GM13976 (cell line): ENCODE data around the gene SMS.
A peak's percentile ranks its signal among the peaks of the same experiment; 100 is the strongest.

ENCODE experiments used
- DNase-seq: peaks from one replicate; pipeline ENCODE4 v3.0.0; 2012; ENCODE audit warnings: low spot score
- in situ Hi-C: fragments of 300-500 bp; cut with MboI; formaldehyde crosslinking; loops from one replicate; pipeline ENCODE4 v1.12.0; 2022; ENCODE audit warnings: low sequenced_read_pairs, mixed read lengths, inconsistent platforms; ENCODE audit not compliant: unreplicated experiment
- TF ChIP-seq, protein P1 (sequence below): IDR thresholded peaks from 2 replicates; pipeline ENCODE4 v1.5.1; 2012; ENCODE audit warnings: borderline replicate concordance, mild to moderate bottlenecking; ENCODE audit not compliant: insufficient read depth; ENCODE audit errors: extremely low read depth, missing control alignments, control extremely low read depth

SMS gene

DNA sequence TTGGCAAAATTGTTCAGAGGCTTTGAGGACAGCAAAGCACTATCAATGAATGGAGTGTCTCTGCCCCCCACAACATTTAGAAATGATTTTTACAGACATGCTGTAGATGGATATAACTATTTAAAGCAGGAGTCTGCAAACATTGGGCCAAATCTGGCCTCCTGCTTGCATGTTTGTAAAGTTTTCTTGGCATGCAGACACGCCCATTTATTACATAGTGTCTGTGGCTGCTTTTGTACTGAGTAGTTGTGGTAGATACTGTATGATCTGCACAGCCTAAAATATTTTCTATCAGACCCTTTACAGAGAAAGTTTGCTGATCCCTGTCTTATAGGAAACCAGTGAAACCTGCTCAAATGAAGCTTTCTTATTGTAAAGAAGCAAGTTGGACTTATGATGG lies 46.1 kb downstream of the SMS start:
- TF ChIP-seq, protein P1, sequence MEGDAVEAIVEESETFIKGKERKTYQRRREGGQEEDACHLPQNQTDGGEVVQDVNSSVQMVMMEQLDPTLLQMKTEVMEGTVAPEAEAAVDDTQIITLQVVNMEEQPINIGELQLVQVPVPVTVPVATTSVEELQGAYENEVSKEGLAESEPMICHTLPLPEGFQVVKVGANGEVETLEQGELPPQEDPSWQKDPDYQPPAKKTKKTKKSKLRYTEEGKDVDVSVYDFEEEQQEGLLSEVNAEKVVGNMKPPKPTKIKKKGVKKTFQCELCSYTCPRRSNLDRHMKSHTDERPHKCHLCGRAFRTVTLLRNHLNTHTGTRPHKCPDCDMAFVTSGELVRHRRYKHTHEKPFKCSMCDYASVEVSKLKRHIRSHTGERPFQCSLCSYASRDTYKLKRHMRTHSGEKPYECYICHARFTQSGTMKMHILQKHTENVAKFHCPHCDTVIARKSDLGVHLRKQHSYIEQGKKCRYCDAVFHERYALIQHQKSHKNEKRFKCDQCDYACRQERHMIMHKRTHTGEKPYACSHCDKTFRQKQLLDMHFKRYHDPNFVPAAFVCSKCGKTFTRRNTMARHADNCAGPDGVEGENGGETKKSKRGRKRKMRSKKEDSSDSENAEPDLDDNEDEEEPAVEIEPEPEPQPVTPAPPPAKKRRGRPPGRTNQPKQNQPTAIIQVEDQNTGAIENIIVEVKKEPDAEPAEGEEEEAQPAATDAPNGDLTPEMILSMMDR, result no peak
- in situ Hi-C loops, result loop anchor here (10.0 to 25.0 kb wide), 2 partner anchors 201 to 758 kb away; no protein-coding TSS in a partner anchor

DNA sequence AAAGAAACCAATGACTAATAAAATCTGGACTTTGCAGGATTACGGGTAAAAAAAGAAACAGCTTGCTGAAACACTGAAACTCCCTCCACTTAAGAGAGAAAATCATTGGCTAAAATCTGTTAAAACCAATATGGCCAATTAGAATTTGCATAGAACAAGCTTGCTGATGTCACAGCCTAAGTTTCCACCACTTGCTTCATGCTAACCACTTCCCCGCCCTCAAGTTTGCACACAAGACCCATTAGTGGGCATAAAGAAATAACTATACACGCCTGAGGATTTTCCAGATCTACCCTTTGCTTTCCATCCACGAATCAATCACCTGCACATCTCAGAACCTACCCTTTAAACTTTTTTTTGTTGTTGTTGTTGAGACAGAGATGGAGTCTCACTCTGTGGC lies 48.9 kb downstream of the SMS start:
- in situ Hi-C loops, result loop anchor here (10.0 to 25.0 kb wide), 2 partner anchors 198 to 755 kb away; no protein-coding TSS in a partner anchor
- TF ChIP-seq, protein P1, result no peak

More for the DNA sequence above, 46.1 kb downstream of the SMS start:
- DNase-seq, result no peak

DNA sequence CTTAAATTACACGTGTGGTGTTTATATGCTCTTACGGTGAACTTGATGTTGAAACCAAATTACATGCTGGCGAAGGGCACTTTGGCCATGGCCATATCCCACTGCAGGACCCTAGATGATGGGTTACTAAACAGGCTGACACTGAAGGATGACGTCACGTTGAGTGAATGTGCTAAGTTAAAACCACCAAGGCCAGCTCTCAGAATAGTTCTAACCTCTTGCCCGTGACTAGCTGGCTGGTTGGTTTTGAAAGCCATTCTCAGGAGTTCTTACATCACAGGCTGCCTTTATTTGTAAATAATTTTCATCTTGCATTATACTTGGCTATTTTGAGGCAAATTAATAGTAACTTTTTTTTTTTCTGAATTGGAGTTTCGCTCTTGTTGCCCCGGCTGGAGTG lies 50.3 kb downstream of the SMS start:
- TF ChIP-seq, protein P1, result no peak
- in situ Hi-C loops, result loop anchor here (25.0 kb wide), 1 partner anchor 196 kb away; no protein-coding TSS in a partner anchor

More for the DNA sequence above, 48.9 kb downstream of the SMS start:
- peak; percentile 42 for DNase-seq

DNA sequence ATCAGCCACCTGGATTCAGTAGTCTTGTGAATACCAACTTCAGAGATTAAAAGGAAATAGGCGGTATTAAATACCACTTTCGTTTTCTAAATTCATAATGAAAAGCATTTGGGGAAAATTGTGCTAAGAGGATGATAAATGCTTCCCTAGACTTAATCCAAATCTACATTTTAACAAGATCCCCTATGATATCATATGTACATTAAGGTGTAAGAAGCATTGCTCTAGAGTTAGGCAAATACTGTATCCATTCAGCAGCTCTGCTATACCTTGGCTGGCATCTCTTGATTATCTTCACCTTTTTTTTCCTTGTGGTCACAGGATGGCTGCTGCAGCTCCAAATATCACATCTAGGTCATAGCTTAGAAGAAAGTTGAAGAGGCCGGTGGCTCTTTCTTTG lies 51.0 kb downstream of the SMS start:
- DNase-seq, result no peak
- TF ChIP-seq, protein P1, result no peak
- in situ Hi-C loops, result loop anchor here (25.0 kb wide), 1 partner anchor 196 kb away; no protein-coding TSS in a partner anchor

More for the DNA sequence above, 50.3 kb downstream of the SMS start:
- DNase-seq, result no peak

DNA sequence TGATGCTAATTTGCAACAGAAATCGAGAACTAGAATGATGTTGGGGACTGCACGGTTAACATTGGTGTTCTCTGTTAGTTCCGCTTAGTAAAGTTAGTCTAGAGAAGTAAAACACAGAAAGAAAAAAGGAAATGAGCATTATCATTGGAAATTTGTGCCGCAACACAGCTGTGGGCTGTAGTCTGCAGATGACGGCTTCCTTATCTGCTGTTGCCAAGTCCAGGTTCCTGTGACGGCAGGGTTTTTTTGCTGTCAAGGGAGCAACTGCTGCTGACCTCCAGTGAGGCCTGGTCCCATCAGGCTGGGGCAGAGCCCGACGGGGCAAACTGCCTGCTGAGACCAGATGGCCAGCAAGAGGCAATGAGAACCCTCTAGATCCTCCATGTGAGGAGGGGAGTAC lies 52.8 kb downstream of the SMS start:
- in situ Hi-C loops, result loop anchor here (25.0 kb wide), 1 partner anchor 194 kb away; no protein-coding TSS in a partner anchor
- TF ChIP-seq, protein P1, result no peak
- DNase-seq, result peak; percentile 44

DNA sequence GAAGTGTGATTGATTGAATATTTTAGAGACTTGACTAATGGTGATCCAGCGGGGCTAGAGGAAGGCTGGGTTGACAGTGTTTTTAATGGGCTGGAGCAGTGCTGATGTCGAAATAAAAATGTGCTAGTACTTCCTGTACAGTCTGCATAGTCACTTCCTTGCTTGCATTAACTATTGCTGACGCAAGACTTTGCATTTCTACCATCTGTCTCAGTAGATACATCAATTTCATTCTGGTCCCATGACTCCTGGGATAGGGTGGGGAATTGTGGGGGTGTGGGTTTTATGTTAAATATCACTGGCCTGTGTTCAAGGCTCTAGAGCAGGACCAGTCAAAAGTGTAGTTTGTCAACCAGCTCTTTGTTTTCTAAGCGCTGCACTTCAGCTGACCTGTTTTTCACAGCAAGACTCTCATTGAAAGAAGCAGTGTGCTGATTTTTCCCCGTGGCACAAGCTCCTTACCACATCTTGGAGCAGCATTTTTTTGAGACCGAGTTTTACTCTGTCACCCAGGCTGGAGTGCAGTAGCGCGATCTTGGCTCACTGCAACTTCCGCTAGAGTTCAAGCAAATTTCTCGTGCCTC lies 56.5 kb downstream of the SMS start:
- no peak for DNase-seq

More for the DNA sequence above, 56.5 kb downstream of the SMS start:
- TF ChIP-seq, protein P1, result no peak
- in situ Hi-C loops, result loop anchor here (25.0 kb wide), 1 partner anchor 190 kb away; no protein-coding TSS in a partner anchor
